SK-N-SH (cell line): Measurements from ENCODE around the gene APBA2.
"Not testable (repeated sequence)": the region's sequence is repeated elsewhere in the genome, so short reads cannot be mapped to it uniquely, and the experiment has no call there.

Source experiments
- EP300 ChIP-seq, 2 experiments: IDR thresholded peaks; 2 replicates each; pipeline versions ENCODE4 v1.4.0 to v1.6.1; 2012; ENCODE audit warnings: borderline replicate concordance in 1 of 2, low read depth in 1 of 2, low read length in 1 of 2
- JUND ChIP-seq: IDR thresholded peaks from 2 replicates; pipeline ENCODE4 v1.4.0; 2012
- NFIC ChIP-seq: IDR thresholded peaks from 2 replicates; pipeline ENCODE4 v1.4.0; 2012; ENCODE audit warnings: borderline replicate concordance
- POLR2AphosphoS5 ChIP-seq: IDR thresholded peaks from 2 replicates; pipeline ENCODE4 v1.6.1; 2012; ENCODE audit warnings: low read depth, low read length
- RAD21 ChIP-seq: IDR thresholded peaks from 2 replicates; pipeline ENCODE4 v1.6.1; 2012; ENCODE audit warnings: mild to moderate bottlenecking, low read length
- REST ChIP-seq: IDR thresholded peaks from 2 replicates; pipeline ENCODE4 v1.6.1; 2012; ENCODE audit warnings: mild to moderate bottlenecking, low read depth, low read length, moderate library complexity
- SIN3A ChIP-seq: IDR thresholded peaks from 2 replicates; pipeline ENCODE4 v1.6.1; 2012; ENCODE audit warnings: low read depth, mild to moderate bottlenecking, low read length, moderate library complexity, borderline replicate concordance
- TAF1 ChIP-seq: IDR thresholded peaks from 2 replicates; pipeline ENCODE4 v1.6.1; 2012; ENCODE audit warnings: low read depth, mild to moderate bottlenecking, low read length, moderate library complexity, borderline replicate concordance
- TCF12 ChIP-seq: IDR thresholded peaks from 2 replicates; pipeline ENCODE4 v1.4.0; 2012
- TEAD4 ChIP-seq: IDR thresholded peaks from 2 replicates; pipeline ENCODE4 v1.4.0; 2012; ENCODE audit warnings: mild to moderate bottlenecking, borderline replicate concordance; ENCODE audit not compliant: insufficient read depth
- TF ChIP-seq, protein P1 (sequence below): fragments of 200-600 bp; sonication (generic); IDR thresholded peaks from 2 replicates; pipeline ENCODE4 v1.6.1; 2017; ENCODE audit warnings: antibody characterized with exemption, mild to moderate bottlenecking, moderate library complexity
- TF ChIP-seq, protein P2 (sequence below): IDR thresholded peaks from 2 replicates; pipeline ENCODE4 v1.4.0; 2012; ENCODE audit warnings: low read depth, borderline replicate concordance

DNA sequence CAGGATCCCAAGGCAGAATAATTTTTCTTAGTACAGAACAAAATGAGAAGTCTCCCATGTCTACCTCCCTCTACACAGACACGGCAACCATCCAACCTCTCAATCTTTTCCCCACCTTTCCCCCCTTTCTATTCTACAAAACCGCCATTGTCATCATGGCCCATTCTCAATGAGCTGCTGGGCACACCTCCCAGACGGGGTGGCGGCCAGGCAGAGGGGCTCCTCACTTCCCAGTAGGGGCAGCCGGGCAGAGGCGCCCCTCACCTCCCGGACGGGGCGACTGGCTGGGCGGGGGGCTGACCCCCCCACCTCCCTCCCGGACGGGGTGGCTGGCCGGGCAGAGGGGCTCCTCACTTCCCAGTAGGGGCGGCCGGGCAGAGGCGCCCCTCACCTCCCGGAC, 36.5 kb upstream of the APBA2 start:
- TF ChIP-seq, protein P1, sequence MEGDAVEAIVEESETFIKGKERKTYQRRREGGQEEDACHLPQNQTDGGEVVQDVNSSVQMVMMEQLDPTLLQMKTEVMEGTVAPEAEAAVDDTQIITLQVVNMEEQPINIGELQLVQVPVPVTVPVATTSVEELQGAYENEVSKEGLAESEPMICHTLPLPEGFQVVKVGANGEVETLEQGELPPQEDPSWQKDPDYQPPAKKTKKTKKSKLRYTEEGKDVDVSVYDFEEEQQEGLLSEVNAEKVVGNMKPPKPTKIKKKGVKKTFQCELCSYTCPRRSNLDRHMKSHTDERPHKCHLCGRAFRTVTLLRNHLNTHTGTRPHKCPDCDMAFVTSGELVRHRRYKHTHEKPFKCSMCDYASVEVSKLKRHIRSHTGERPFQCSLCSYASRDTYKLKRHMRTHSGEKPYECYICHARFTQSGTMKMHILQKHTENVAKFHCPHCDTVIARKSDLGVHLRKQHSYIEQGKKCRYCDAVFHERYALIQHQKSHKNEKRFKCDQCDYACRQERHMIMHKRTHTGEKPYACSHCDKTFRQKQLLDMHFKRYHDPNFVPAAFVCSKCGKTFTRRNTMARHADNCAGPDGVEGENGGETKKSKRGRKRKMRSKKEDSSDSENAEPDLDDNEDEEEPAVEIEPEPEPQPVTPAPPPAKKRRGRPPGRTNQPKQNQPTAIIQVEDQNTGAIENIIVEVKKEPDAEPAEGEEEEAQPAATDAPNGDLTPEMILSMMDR: not testable (repeated sequence)
- TF ChIP-seq TAF1; RAD21; SIN3A; TCF12; JUND; REST; POLR2AphosphoS5; EP300 (IDR thresholded peaks at IDR 0.05; ENCODE audit: borderline replicate concordance in 1 of 2, low read depth in 1 of 2, low read length in 1 of 2); TEAD4; NFIC: not testable (repeated sequence)
- TF ChIP-seq, protein P2, sequence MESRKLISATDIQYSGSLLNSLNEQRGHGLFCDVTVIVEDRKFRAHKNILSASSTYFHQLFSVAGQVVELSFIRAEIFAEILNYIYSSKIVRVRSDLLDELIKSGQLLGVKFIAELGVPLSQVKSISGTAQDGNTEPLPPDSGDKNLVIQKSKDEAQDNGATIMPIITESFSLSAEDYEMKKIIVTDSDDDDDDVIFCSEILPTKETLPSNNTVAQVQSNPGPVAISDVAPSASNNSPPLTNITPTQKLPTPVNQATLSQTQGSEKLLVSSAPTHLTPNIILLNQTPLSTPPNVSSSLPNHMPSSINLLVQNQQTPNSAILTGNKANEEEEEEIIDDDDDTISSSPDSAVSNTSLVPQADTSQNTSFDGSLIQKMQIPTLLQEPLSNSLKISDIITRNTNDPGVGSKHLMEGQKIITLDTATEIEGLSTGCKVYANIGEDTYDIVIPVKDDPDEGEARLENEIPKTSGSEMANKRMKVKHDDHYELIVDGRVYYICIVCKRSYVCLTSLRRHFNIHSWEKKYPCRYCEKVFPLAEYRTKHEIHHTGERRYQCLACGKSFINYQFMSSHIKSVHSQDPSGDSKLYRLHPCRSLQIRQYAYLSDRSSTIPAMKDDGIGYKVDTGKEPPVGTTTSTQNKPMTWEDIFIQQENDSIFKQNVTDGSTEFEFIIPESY: not testable (repeated sequence)
